K562 (cell line): ENCODE results near the gene MEAK7. TPM values are rescaled to one million over a fixed set of nuclear protein-coding genes. Genes with fewer than 3 reads are reported as not detected.
A peak's percentile ranks its signal among the peaks of the same experiment; 100 is the strongest.

Source experiments
- GATAD2A ChIP-seq: fragments of 450-650 bp; IDR thresholded peaks from 2 replicates; pipeline ENCODE4 v1.6.1; 2017
- NCOA4 ChIP-seq: fragments of 450-650 bp; IDR thresholded peaks from 2 replicates; pipeline ENCODE4 v1.6.1; 2018; ENCODE audit warnings: mild to moderate bottlenecking; ENCODE audit not compliant: partially characterized antibody
- NEUROD1 ChIP-seq: fragments of 150-350 bp; IDR thresholded peaks from 2 replicates; pipeline ENCODE4 v1.6.1; 2014; ENCODE audit warnings: borderline replicate concordance, low read length, low read depth; ENCODE audit not compliant: partially characterized antibody
- PTTG1 ChIP-seq: fragments of 450-650 bp; IDR thresholded peaks from 2 replicates; pipeline ENCODE4 v1.6.1; 2016; ENCODE audit warnings: low read depth, mild to moderate bottlenecking, missing genetic modification characterization, missing compliant biosample characterization
- SIX5 ChIP-seq, 2 experiments: IDR thresholded peaks; 2 replicates each; pipeline ENCODE4 v1.6.1; 2011; ENCODE audit warnings: low read length in 2 of 2, borderline replicate concordance in 1 of 2, low read depth in 1 of 2, mild to moderate bottlenecking in 1 of 2, moderate library complexity in 1 of 2; ENCODE audit not compliant: insufficient read depth in 1 of 2
- TCF7 ChIP-seq: sonication (generic); IDR thresholded peaks from 2 replicates; pipeline ENCODE4 v1.6.1; 2016; ENCODE audit warnings: antibody characterized with exemption, borderline replicate concordance
- ZBED1 ChIP-seq: IDR thresholded peaks from 2 replicates; pipeline ENCODE4 v1.6.1; 2014
- ZNF274 ChIP-seq: IDR thresholded peaks from 2 replicates; pipeline ENCODE4 v1.6.1; 2011; ENCODE audit warnings: low read depth, mild to moderate bottlenecking, low read length, moderate library complexity, borderline replicate concordance
- ZNF830 ChIP-seq: fragments of 250-450 bp; sonication (Bioruptor Pico); IDR thresholded peaks from 2 replicates; pipeline ENCODE4 v1.5.0; 2021; ENCODE audit warnings: mild to moderate bottlenecking
- polyA plus RNA-seq, 8 experiments: library from polyadenylated mRNA; depleted of rRNA in 4 of 8; stranded (reverse) in 5 of 8; unstranded in 3 of 8; fragments of >200 nt; fragmentation: Nextera tagmentation in 2 of 8; fragmentation: Illumina TruSeq in 1 of 8; extraction: Ambion mirVana in 2 of 8; extraction: Trizol in 1 of 8; gene quantifications; 2 replicates each; pipeline versions ENCODE4 v1.2.1 to v1.2.3, GENCODE V29; 2011 to 2014; ENCODE audit warnings: inconsistent platforms in 1 of 8, missing spikeins in 1 of 8
- total RNA-seq, 7 experiments: library from RNA; depleted of rRNA in 6 of 7; stranded (reverse); fragments of >200 nt in 6 of 7; fragmentation: Illumina TruSeq in 2 of 7; extraction: Trizol in 2 of 7; gene quantifications; 2 replicates each; pipeline versions ENCODE4 v1.2.1 to v1.2.3, GENCODE V29; 2011 to 2021; ENCODE audit warnings: low replicate concordance in 1 of 7
- TF ChIP-seq, protein P1 (sequence below): fragments of 150-350 bp; IDR thresholded peaks from 2 replicates; pipeline ENCODE4 v1.6.1; 2014; ENCODE audit warnings: low read depth, mild to moderate bottlenecking, low read length, borderline replicate concordance
- TF ChIP-seq, protein P2 (sequence below): fragments of 450-650 bp; IDR thresholded peaks from 2 replicates; pipeline ENCODE4 v1.6.1; 2017; ENCODE audit warnings: antibody characterized with exemption, mild to moderate bottlenecking
- TF ChIP-seq, protein P3 (sequence below): fragments of 250-450 bp; sonication (Bioruptor Pico); IDR thresholded peaks from 2 replicates; pipeline ENCODE4 v1.5.1; 2021; ENCODE audit warnings: mild to moderate bottlenecking
- TF ChIP-seq, protein P4 (sequence below): fragments of 450-650 bp; IDR thresholded peaks from 2 replicates; pipeline ENCODE4 v1.6.1; 2016

The MEAK7 gene
- total and polyA plus RNA-seq, 9 of the 15 experiments (the other 6 are each of a cell fraction or from before 2014, with no cell fraction given) = 1.4 to 14.5 (median 6.3) TPM

DNA sequence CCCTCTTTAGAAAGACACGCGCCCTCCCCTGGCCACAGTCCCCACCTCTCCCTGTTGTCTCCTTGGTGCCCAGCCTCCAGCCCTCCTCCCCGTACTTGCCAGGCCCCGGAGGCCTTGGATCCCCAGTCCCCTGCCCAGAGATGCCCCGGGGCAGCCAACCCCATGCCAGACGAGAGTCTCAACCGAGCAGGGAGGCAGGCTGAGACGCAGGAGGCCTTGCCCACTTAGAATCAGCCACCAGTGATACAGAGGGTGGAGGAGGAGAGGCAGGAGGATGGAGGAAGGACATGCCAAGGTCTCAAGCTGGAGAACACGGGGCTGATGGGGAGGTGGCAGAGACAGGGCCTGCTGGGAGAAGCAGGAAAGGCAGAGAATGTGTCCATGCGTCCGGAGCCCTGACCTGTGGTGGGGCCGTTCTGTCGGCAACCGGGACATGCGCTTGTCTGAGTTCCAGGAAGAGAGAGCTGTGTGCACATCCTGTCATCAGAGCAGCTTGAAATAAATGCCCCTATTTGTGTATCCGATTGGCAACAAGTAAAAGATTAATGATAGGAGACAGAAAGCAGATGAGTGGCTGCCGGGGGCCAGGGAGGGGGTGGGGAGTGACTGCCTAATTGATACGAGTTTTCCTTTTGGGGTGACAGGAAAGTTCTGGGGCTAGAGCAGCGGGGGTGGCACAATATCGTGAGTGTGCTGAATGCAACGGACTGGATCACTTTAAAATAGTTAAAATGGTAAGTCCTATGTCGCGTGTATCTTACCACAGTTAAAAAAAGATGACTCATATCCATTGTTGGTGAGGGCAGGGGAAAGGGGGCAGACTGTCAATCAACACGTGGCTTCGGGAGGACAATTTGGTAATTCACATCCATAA, 44.7 kb upstream of the MEAK7 start (continued):
- TF ChIP-seq, protein P1, sequence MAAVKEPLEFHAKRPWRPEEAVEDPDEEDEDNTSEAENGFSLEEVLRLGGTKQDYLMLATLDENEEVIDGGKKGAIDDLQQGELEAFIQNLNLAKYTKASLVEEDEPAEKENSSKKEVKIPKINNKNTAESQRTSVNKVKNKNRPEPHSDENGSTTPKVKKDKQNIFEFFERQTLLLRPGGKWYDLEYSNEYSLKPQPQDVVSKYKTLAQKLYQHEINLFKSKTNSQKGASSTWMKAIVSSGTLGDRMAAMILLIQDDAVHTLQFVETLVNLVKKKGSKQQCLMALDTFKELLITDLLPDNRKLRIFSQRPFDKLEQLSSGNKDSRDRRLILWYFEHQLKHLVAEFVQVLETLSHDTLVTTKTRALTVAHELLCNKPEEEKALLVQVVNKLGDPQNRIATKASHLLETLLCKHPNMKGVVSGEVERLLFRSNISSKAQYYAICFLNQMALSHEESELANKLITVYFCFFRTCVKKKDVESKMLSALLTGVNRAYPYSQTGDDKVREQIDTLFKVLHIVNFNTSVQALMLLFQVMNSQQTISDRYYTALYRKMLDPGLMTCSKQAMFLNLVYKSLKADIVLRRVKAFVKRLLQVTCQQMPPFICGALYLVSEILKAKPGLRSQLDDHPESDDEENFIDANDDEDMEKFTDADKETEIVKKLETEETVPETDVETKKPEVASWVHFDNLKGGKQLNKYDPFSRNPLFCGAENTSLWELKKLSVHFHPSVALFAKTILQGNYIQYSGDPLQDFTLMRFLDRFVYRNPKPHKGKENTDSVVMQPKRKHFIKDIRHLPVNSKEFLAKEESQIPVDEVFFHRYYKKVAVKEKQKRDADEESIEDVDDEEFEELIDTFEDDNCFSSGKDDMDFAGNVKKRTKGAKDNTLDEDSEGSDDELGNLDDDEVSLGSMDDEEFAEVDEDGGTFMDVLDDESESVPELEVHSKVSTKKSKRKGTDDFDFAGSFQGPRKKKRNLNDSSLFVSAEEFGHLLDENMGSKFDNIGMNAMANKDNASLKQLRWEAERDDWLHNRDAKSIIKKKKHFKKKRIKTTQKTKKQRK = no peak
- TF ChIP-seq, protein P2, sequence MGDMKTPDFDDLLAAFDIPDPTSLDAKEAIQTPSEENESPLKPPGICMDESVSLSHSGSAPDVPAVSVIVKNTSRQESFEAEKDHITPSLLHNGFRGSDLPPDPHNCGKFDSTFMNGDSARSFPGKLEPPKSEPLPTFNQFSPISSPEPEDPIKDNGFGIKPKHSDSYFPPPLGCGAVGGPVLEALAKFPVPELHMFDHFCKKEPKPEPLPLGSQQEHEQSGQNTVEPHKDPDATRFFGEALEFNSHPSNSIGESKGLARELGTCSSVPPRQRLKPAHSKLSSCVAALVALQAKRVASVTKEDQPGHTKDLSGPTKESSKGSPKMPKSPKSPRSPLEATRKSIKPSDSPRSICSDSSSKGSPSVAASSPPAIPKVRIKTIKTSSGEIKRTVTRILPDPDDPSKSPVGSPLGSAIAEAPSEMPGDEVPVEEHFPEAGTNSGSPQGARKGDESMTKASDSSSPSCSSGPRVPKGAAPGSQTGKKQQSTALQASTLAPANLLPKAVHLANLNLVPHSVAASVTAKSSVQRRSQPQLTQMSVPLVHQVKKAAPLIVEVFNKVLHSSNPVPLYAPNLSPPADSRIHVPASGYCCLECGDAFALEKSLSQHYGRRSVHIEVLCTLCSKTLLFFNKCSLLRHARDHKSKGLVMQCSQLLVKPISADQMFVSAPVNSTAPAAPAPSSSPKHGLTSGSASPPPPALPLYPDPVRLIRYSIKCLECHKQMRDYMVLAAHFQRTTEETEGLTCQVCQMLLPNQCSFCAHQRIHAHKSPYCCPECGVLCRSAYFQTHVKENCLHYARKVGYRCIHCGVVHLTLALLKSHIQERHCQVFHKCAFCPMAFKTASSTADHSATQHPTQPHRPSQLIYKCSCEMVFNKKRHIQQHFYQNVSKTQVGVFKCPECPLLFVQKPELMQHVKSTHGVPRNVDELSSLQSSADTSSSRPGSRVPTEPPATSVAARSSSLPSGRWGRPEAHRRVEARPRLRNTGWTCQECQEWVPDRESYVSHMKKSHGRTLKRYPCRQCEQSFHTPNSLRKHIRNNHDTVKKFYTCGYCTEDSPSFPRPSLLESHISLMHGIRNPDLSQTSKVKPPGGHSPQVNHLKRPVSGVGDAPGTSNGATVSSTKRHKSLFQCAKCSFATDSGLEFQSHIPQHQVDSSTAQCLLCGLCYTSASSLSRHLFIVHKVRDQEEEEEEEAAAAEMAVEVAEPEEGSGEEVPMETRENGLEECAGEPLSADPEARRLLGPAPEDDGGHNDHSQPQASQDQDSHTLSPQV = no peak
- no peak for TF ChIP-seq NEUROD1
- TF ChIP-seq GATAD2A = no peak
- TF ChIP-seq SIX5 (IDR thresholded peaks at IDR 0.05; ENCODE audit: borderline replicate concordance in 1 of 2, insufficient read depth in 1 of 2, low read depth in 1 of 2, low read length in 2 of 2) = no peak
- TF ChIP-seq PTTG1 (tag) = no peak
- TF ChIP-seq ZNF830 (CRISPR knock-in tag) = no peak
- TF ChIP-seq NCOA4 = no peak
- no peak for TF ChIP-seq ZBED1
- TF ChIP-seq, protein P3, sequence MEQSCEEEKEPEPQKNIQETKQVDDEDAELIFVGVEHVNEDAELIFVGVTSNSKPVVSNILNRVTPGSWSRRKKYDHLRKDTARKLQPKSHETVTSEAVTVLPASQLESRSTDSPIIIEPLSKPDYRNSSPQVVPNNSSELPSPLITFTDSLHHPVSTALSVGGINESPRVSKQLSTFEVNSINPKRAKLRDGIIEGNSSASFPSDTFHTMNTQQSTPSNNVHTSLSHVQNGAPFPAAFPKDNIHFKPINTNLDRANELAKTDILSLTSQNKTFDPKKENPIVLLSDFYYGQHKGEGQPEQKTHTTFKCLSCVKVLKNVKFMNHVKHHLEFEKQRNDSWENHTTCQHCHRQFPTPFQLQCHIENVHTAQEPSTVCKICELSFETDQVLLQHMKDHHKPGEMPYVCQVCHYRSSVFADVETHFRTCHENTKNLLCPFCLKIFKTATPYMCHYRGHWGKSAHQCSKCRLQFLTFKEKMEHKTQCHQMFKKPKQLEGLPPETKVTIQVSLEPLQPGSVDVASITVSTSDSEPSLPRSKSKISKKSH = no peak
- no peak for TF ChIP-seq ZNF274
- TF ChIP-seq TCF7 = no peak
- TF ChIP-seq, protein P4, sequence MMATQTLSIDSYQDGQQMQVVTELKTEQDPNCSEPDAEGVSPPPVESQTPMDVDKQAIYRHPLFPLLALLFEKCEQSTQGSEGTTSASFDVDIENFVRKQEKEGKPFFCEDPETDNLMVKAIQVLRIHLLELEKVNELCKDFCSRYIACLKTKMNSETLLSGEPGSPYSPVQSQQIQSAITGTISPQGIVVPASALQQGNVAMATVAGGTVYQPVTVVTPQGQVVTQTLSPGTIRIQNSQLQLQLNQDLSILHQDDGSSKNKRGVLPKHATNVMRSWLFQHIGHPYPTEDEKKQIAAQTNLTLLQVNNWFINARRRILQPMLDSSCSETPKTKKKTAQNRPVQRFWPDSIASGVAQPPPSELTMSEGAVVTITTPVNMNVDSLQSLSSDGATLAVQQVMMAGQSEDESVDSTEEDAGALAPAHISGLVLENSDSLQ = peak; percentile 93
